Hematopoietic multipotent progenitor cell treated with erythropoietin and hydrocortisone succinate and interleukin-3 and kit ligand, for 15 days (in vitro differentiated cells): Measurements from ENCODE around the gene BANF2.

Experiments used
- DNase-seq: peaks from one replicate; pipeline ENCODE4 v3.0.0-alpha.2; 2015; ENCODE audit warnings: low spot score

BANF2 gene

DNA sequence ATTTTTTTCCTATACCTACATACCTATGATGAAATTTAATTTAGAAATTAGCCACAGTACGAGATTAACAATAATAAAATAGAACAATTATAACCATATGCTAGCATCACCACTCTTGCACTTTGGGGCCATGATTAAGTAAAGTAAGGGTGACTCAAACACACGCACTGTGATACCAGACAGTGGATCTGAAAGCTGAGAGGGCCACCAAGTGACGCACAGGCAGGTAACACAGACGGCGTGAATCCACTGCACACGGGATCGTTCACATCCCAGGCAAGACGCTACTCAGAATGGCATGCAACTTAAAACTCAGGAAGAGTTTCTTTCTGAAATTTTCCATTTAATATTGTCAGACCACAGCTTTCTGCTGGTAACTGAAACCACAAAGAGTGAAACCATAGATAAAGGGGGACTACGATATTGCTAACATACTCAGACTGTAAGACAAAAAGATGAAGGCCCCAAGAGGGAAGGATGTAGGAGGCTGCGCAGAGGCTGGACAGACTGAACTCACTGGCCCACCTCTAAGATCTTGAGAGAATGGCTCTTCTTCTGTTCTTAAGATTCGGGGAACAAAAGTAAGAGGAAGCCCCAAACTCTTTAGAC is 35.6 kb upstream of the BANF2 start:
- no peak for DNase-seq

DNA sequence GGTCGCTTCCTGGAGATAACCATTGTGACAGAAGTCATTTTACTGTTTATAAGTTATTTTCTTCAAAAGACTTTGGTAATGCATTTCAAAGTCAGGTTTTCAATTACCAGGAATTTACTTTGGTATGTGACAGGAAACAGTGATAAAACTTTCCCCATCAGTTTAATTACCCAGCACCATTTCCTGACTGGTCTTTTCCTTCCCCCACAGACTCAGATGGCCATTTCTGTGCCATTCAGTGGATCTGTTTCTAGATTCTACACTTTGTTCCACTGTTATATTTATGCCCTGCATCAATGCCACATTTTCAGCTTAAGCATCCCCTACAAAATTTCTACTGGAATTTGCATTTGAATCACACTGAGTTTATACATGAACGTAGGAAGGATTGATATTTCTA is 34.0 kb upstream of the BANF2 start:
- no peak for DNase-seq

DNA sequence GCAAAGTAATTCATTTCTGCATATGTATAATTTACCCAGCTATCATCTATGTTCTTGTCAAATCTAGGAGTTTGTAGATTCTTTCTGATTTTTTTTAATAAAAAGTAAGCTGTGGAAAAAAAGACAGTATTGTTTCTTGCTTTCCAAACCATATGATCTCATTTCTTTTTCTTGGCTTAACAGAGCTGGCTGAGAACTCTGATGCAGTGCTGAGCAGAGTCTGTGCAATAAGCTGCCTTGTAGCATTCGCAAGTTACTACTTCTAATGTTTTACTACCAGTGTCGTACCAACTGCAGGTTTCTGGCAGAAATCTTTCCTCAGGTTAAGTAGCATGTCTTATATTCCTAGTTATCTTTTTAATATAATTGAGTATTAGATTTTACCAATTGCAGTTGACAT is 33.3 kb upstream of the BANF2 start:
- DNase-seq: no peak

DNA sequence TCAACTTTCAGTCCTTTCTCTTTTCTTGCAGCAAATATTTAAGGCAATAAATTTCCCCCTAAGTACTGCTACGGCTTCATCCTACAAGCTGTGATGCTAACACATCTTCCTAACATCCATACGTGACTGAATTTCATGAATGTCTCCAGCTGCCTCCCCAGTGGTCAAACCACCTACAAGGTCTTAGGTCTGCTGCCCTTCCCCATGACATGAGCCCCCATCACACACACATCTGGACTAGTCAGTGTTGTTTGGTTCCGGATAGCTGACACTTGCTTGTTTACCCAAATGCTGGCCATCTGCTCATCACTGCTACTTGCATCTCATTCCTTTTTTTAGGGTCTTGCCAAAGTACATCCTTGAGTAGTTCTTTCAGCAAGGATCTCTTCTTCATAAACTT is 32.3 kb upstream of the BANF2 start:
- DNase-seq: no peak

DNA sequence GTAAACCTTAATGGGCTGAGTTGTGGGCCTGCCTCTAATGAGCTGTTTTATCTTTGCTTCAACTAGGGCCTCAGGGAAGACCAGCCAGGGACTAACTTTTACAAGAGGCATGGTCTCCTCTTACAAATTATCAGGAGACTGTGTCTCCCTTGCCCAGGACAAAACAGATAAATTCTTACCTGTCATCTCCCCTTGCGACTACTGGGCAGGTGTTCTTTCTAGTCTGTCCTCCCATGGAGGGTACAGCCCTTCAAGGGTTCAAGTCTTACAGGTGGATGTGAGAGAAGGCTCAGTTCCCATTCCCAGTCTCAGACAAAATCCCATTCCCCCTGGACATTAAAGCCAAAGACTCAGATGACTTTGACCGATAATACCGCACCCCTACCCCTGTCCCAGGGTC is 31.3 kb upstream of the BANF2 start:
- DNase-seq: no peak

DNA sequence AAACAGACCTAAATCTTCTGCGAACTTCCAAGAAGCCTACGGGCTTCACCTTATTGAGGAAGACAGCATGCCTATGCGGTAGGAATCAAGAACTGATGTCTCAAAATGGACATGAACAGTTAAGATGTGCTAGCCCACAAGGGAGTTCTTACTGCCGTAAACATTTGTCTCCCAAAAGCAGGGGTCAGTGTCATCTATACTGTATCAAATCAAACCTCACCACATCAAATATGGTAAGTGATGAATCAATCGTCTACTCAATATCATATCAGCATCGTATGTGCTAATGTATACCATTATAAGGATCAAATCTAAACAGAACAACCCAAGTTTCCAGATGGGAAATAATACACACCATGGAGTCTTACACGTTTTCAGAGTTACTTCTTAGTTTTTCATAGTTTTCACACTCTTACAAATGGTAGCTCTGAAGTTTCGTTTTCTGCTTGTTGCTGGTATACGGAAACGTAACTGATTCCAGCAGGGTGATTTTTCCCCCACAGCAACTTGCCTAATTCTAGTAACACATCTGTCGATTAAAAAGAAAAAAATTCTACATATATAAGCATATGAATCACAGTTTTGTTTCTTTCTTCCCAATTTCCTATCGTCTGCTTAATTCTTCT is 30.3 kb upstream of the BANF2 start:
- no peak for DNase-seq

DNA sequence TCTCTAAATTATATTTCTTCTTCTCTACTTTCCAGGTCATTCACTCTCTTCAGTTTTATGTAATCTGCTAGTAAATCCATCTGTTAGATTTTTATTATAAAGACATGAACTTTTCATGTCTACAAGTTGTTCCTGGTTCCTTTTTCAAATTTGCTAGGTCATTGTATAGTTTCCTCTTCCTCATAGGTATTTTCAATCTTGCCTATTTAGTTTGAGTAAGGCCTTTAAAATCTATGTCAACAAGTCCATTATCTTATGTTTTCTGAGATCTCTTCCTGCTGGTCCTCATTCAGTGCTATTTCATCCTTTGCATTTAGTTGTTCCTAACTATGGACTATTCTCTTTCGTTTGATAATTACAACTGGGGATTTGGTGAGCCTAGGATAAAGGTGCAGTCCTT is 28.8 kb upstream of the BANF2 start:
- DNase-seq: no peak

DNA sequence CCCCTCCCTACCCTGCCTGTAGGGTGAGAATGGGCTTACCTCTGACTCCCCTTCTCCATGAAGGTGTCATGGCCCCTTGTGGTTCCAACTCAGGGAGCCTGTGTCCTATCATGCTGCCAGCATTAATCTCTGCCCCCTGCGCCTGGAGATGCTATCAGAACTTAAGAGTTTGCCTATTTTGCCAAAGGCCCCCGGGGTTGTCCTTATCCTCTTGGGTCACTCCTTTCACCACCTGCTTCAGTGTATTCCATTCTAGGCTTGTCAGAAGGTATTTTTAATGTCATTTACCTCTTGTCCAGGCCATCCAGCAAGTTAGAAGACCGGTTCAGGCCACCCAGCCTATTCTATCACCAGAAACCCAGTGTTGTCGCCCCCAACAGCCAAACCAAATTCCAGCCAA is 28.2 kb upstream of the BANF2 start:
- DNase-seq: no peak

DNA sequence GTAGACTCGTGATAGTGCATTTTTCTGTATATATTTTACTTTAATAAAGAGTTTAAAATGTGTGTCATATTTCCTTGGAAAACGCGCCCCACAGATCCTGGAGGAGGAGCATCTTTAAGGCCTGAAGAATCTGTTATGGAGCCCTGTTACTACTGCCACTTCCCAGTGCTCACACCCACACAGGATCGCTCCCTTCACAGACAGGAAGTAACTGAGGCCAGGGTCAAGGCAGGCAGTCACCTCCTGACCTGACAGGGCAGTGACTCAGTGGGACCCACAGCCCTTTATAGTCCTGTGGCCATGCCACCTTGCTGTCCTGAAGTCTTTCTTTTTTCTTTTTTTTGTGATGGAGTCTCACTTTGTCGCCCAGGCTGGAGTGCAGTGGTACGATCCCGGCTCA is 26.7 kb upstream of the BANF2 start:
- DNase-seq: no peak

DNA sequence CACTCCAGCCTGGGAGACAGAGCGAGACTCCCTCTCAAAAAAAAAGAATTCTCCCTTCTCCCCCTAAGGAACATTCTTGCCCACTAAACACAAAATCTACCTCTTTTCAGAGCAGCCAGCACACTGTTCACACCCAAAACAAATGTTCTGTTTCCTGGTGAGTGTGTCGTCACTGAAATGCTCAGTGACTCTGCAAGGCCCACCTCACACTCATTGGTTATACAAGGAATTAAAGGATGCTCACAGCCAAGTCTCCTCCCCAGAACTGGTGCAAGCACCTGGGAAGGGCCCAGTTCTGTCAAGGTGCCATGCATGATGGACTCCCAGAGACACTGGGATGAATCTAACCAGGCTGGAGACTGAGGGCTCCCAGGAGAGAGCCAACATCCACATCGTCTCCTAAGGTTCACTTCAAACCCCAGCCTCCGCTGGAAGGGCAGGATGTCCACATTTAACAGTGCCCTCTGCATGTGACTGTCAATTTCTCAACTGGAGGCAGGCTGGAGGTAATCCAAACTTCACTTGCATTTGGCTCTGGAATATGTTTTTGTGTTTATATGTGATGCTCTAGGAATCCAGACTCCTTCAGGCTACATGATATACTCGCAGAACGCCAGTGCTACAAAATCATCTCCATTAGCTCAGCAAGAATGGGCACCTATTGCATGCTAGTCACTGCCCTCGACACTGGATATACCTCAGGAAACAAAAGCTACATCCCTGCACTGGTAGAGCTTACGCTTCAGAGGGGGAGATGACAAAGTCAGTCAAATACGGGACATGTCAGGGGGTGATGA is 24.8 kb upstream of the BANF2 start:
- no peak for DNase-seq

DNA sequence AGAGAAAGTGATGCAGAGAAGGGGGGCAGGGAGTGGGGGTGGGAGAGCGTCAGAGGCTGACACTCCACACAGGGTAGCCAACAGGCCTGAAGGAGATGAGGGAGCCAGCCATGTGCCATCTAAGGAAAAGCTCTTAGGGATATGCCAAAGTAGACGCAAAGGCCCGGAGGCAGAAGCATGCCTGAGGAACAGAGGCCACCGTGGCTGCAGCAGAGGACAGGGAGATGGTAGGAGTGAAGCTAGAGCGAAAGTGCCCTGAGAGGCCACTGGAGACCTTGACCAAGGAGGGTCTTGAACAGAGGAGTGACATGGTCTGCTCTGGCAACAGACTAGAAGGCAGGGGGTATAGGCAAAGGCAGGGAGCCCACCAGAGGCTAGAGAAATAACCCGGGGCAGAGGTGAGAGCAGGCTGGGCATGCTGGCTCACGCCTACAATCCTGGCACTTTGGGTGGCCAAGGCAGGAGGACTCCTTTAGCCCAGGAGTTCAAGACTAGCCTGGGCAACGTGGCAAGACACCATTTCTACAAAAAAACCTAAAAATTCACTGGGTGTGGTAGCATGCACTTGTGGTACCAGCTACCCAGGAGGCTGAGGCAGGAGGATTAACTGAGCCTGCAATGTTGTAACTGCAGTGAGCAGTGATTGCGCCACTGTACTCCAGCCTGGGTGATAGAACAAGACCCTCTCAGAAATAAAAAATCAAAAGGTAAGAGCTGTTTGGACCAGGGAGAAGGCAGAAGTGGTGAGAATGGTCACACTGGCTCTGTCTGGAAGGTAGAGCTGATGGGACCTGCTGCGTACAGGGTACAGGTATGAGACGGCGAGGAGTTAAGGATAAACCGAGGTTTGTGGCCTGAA is 24.0 kb upstream of the BANF2 start:
- no peak for DNase-seq

DNA sequence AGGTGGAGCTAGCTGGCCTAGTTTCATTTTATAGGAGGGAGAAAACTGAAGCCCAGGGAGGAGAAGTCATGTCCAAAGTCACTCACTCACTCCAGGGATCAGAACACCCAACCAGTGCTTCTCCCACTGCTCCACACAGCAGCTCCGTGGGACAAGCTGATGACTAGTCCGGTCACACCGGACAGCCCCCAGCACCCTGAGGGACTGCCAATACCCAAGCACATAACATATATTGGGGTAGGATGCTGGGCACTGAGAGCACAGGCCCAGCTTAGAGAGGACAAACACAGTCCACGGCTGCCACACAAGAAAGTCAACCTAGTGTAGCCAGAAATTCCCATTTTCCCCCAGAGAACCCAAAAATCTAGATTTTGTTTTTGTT is 23.4 kb upstream of the BANF2 start:
- DNase-seq: no peak

DNA sequence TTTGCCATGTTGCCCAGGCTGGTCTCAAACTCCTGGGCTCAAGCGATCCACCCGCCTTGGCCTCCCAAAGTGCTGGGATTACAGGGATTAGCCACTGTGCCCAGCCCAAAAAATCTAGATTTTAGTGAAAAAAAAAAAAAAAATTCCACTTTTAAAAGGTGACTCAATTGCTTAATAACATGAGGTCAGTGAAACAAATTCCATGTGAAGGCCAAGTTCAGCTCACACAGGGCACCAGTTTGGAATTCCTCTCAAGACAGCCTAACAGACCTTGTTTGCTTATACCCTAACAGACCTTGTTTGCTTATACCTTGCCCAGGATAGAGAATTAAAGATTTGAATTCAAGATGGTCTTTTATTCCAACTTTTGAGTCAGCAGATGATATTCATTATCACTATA is 22.8 kb upstream of the BANF2 start:
- no peak for DNase-seq

DNA sequence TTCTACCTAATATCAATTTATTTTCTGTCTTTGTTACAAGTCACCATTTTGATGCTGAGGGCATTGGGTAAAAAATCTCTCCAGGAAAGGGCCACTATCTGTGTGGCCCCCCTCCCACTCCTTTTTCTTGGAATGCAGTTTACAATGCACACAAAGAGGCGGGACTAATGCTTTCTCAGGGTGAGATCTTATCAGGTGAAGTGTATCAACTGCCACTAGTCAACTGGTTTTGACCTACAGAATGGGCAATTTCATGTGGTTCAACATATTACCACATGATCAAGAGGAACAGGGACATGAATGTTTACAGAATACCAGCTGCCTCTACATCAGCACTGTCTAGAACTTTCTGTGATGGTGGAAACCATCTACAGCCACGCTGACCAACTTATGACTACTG is 21.5 kb upstream of the BANF2 start:
- DNase-seq: no peak

DNA sequence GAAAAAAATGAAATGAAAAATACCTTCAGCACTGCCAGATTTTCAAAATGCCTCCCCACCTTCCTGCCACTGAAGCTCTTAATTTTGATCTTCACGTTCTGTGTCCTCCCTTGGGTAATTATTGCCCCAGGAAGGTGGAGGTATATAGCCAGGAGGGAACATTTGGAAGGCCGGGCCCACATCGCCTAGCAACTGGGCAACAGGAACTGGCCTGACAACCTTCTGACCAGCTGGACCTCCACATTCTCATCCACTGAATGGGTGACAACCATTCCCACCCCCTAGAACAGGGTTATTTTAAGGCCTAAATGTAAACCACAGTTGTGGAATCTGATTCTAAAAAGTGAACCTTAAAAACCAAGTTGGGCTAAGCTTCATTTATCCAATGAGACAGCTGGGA is 20.9 kb upstream of the BANF2 start:
- DNase-seq: no peak

DNA sequence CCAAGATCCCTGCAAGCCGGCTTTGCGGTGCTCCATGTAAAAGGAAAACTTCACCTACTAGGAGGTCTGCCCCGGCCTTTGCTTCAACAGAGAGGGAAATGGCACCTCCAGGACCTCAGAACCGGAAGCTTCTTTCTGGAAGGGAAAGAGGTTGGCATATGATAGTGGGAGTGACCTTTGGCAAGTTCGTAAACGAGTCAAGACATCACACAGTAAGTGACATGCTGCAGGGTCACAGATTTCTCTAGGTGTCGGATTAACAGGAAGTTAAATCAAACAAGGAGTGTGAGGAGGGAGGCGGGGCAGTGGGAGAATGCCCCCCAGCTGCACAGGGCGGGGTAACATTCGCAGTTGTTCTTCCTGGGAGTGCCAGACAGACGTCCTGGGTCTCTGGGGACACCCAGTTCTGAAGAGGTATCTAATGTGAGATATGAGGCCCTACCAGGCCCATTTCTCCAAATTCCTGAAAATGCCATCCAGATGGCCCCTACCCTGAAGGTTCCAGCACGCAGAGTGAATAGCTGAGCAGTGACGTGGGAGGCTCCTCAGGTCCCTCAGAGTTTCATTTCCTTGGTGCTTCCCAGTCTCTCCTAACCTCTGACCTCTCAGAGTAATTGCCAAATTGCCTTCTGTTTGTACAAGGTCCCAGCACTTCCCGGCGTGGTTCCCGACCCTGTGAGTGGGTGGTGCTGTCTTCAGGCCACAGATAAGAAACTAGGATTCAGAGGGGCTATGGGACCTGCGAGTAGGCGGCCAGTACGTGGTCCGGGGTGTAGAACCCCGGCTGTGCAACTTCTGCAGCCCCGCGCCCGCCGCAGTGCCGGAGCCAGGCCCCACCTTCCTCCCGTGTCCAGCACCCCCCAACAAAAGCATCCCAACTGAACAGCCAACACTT is 19.6 kb upstream of the BANF2 start:
- no peak for DNase-seq

DNA sequence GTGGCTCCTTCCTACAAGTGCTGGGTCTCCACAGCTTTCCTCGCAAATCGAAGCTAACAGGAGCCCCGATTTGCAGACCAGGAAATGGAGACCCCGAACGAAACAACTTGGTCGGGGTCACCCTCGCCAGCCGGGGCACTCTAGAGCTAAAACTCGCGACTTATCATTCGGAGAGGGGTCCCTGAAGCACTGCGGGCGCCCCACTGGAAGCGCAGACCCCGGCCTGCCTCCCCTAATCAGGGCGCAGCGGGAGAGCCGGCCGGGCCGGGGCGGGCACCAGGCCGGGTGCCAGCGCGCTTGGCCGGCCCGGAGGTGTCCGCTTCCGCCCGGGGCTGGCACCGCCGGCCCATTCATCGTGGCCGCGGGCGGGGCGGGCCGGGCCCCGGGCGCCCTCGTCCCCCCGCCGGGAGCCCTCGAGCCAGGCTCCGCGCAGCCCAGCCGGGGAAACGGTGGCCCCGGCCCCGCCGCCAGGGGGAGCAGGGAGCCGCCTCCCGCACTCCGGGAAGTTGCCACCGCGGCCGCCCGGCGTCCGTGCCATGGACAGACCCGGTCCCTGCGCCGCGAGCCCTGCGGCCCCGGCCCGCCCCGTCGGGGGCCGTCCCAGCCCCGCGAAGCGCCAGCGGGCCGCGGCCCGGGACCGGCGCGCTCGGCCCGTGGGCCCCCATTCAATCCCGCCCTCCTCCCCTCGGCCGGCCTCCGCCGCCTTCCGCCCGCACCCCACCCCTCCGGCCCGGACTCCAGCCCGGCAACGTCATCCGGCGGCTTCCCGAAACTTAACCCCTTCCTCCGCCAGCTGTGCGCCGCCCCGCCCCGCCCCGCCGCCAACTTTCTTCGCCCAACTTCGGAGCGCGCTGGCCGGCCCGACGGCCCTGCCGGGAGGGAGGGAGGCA is 18.7 kb upstream of the BANF2 start:
- DNase-seq: peak; percentile 76

DNA sequence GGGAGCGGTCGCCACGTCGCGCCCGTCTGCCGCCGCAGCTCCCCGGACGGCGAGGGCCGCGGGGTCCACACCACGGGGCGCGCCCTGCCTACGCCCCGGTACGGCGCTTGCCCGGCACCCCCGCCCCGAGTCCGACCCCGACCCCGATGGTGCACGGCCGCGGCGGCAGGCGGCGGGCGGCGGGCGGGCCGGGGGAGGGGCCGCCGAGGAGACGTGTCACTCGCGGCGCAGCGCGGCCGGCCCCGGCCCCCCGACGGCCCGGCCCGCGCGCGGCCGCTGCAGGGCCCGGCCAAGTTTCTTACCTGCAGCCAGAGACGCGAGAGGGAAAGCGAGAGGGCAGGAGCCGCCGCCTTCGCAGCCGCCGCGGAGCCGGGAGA is 18.1 kb upstream of the BANF2 start:
- no peak for DNase-seq

DNA sequence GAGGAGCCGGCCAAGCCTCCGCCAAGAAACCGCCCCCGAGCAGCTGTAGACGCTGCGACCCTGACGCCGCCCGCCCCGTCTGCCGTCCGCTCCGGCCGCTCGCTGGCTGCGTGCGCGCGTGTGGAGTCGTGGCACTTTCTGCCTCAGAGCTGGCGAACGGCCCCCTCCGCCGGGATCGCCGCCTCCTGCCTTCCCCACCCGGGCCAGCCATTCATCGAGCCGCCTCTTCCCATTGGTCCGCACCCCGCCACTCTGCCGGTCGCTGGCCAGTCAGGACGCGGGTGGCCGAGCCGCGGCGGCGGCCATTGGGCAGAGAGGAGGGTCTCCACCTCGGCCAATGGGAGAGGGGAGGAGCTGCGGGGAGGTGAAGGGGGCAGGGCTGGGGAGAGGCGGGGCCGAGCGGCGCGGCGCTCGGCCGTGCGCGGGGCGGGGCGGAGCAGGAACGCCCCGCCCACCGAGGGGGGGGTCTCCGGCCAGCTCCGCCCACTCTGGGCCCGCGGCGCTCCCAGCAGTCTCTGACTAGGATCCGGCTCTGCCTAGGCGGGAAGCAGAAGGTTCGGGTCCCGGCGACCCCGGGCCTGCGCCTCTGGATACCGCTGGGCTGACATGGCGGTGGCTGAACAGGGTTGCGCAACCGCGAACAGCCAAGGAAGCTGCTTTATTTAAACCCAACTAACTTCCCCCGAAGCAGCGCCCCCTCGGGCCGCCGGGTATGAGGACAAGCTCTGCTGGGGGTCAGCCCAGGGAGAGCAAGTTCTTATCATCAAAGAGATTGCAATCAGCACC is 17.5 kb upstream of the BANF2 start, which contains the start of gene RRBP1:
Gene RRBP1 (minus strand): TSS at position 140 of the 786 bp plus-strand sequence. CDS start 21,735 bp downstream, outside the sequence.
- DNase-seq: peak; percentile 95

DNA sequence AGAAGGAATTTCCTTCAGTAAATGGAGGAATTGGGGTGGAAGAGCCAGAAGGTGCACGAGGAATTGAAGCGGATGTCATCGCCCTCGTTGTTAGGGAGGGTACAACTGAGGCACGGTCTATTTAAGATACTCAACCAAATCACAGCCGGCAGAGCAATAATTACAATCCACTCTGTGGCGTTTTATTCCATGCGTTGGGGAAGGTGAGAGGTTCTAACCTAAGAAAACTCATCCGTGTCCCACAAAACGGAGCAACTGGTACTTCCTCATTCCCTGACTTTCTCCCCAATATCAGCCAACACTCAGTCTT is 16.9 kb upstream of the BANF2 start:
- DNase-seq: no peak
